ENCODE measurements around the gene SMPD4.
"Not testable (repeated sequence)": the region's sequence is repeated elsewhere in the genome, so short reads cannot be mapped to it uniquely, and the experiment has no call there.

The SMPD4 gene

DNA sequence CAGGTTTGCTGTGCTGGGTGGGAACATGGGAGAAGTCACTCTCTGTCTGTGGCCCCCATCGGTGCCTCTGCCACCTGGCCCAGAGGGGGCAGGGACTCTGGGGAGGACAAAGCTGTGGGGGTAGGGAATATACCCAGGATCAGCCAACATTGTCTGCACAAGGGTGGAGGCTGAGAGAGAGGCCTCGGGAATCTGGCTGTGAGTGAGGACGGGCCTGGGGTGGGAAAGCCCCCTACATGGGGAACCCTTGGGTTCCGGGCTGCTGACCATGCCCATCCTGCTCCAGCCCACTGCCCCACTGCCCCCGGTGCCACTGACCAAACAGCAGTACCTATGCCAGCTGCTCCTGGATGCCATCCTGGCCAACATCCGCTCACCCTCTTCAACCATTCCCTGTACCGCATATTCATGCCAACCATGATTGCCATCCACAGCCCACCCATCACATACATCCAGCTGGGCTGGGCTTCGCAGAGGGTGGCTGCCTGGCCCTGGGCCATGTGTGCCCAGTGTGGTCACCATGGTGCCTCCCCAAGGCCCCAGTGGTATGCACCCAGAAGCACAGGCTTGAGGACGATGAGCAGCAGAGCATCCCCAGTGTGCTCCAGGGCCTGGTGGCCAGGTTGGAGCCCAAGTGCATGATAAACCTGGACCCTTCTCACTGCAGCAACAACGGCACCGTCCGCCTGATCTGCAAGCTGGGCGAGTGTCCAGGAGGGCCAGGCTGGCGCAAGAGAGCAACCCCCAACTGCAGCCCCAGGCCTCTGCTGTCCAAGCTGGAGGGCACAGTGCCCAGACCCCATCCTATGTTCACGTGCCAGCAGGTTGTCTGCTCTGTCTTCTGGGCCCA lies 45.5 kb downstream of the SMPD4 start:
- no peak for DNase-seq (ENCODE audit: low read depth)
- no peak for TF ChIP-seq CTCF (IDR thresholded peaks at IDR 0.05; ENCODE audit: low read depth, low read length, missing control alignments)
- no peak overlapping the region for H3K4me3 ChIP-seq (ENCODE audit: low read depth, low read length)

DNA sequence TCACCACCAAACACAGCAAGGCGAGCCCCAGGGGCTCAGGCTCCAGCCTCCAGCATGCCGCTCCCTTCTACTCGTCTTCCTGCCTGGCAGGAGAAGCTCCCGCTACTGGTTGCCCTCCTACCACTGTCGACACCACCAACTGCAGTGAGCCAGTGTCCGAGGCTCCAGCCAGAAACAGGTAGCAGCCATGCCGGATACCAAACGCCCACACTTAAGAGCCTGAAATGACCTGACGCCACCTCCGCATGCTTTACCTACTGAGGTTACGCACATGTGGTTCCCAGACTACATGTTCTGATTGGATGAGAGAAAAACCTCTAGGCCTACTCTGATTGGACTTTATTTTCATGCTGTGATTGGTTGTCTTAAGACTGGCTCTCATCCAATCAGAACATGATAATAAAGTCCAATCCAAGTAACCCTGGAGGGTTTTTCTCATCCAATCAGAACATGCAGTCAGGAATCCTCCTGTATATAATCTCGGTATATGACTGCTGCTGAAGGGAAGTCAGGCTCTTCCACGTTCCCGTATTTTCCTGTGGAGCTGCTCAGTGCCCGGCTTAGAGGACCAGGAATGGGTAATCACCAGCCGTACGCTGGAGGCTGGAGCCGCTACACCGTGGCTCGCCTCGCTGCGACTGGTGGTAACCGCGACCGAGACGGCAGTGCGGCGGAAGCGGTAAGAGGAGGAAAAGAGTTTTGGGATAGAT lies 52.1 kb downstream of the SMPD4 start, which contains the start of gene POTEF:
TSS of gene POTEF (minus strand) at position 103 of the 710 bp plus-strand sequence. CDS start 8,707 bp downstream, outside the sequence.
- not testable (repeated sequence) for DNase-seq (ENCODE audit: low read depth); H3K4me3 ChIP-seq (ENCODE audit: low read depth, low read length)

DNA sequence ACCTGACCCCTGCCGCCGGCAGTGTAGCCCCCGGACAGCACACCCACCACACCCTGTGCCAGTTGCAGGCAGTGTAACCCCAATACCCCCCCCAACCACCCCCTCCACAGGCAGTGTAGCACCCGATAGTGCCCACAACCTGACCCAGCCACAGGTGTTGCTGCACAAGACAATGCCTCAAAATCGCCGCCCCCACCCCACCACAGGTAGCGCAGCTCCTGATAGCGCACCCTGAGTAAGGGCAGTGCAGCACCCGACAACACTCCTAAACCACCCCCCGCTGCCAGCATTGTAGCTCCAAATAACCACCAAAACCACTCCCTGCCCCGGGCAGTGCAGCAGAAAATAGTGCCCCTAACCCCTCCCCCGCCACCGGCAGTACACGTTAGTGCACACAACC lies 52.9 kb downstream of the SMPD4 start:
- DNase-seq (ENCODE audit: low read depth); H3K4me3 ChIP-seq (ENCODE audit: low read depth, low read length): not testable (repeated sequence)

GRCh38 chr2:130127726-130128125 lies 53.7 kb downstream of the SMPD4 start:
- not testable (repeated sequence) for DNase-seq (ENCODE audit: low read depth); H3K4me3 ChIP-seq (ENCODE audit: low read depth, low read length)

GRCh38 chr2:130120924-130121323 lies 60.5 kb downstream of the SMPD4 start:
- DNase-seq (ENCODE audit: low read depth); H3K4me3 ChIP-seq (ENCODE audit: low read depth, low read length): not testable (repeated sequence)

GRCh38 chr2:130102597-130103363 lies 78.6 kb downstream of the SMPD4 start:
- not testable (repeated sequence) for H3K4me3 ChIP-seq (ENCODE audit: low read depth, low read length); DNase-seq (ENCODE audit: low read depth)
